AG04450 (cell line): Measurements from ENCODE around the gene PROM1. TPM values are rescaled to one million over a fixed set of nuclear protein-coding genes. Genes with fewer than 3 reads are reported as not detected.
A peak's percentile ranks its signal among the peaks of the same experiment; 100 is the strongest.

ENCODE experiments used
- CTCF ChIA-PET: fragments of 300-600, 350-600 bp; formaldehyde crosslinking; extraction: SDS; loops from one replicate; lab custom pipeline; 2022; ENCODE audit warnings: antibody characterized with exemption, inconsistent platforms; lab: Charles Lee
- POLR2A ChIA-PET: fragments of 350-600 bp; formaldehyde crosslinking; extraction: SDS; loops from one replicate; lab custom pipeline; 2021; ENCODE audit warnings: antibody characterized with exemption, inconsistent platforms; lab: Yijun Ruan, JAX
- DNase-seq: peaks from one replicate; pipeline ENCODE4 v3.0.0-alpha.2; 2011; ENCODE audit warnings: low read depth, low spot score
- H3K27ac ChIP-seq: one replicate; pipeline ENCODE4 v1.5.1; 2012; ENCODE audit warnings: low read depth, low read length, control low read depth
- H3K27me3 ChIP-seq: one replicate; pipeline ENCODE4 v1.6.0; 2012; ENCODE audit warnings: low read length; ENCODE audit not compliant: control insufficient read depth, insufficient read depth
- H3K4me3 ChIP-seq: 2 replicates; pipeline ENCODE4 v1.5.1; 2011; ENCODE audit warnings: mild to moderate bottlenecking, low read depth, low read length, control low read depth
- H3K9me3 ChIP-seq: 2 replicates; pipeline ENCODE4 v1.5.1; 2012; ENCODE audit warnings: low read length; ENCODE audit not compliant: control insufficient read depth, insufficient read depth
- CTCF ChIP-seq: IDR thresholded peaks from 2 replicates; pipeline ENCODE4 v1.5.1; 2011; ENCODE audit warnings: low read depth, low read length, control low read depth, inconsistent platforms
- polyA plus RNA-seq: library from polyadenylated mRNA; depleted of rRNA; stranded (reverse); fragments of >200 nt; gene quantifications from 2 replicates; pipeline ENCODE4 v1.2.3, GENCODE V29; 2011

PROM1 gene
- polyA plus RNA-seq, 1 experiment = not detected

GRCh38 chr4:16085822-16086221 is 2.0 kb upstream of the PROM1 start:
- TF ChIP-seq CTCF = no peak
- no peak for DNase-seq
- ChIA-PET POLR2A (no interaction called here), CTCF (no interaction called here)
- H3K4me3 ChIP-seq = no peak overlapping the region
- H3K9me3 ChIP-seq = no peaks in the 10 kb centered on the region; the same call in none of the 2 replicates
- H3K27me3 ChIP-seq = peaks cover 60% of the 10 kb centered on the region
- H3K27ac ChIP-seq = no peak overlapping the region

GRCh38 chr4:16082426-16083240 is 1.2 kb downstream of the PROM1 start:
- no peak for TF ChIP-seq CTCF

GRCh38 chr4:16082041-16082425 is 1.8 kb downstream of the PROM1 start:
- no peak overlapping the region for H3K4me3 ChIP-seq
- DNase-seq = no peak
- H3K27me3 ChIP-seq = peaks cover 76% of the 10 kb centered on the region
- no peaks in the 10 kb centered on the region; the same call in none of the 2 replicates for H3K9me3 ChIP-seq
- no peak for TF ChIP-seq CTCF
- ChIA-PET POLR2A (no interaction called here), CTCF (interaction anchor here (1.2 kb wide), 1 partner anchor 183 kb away, joined by 3 read pairs; no protein-coding TSS in a partner anchor)
- H3K27ac ChIP-seq = no peak overlapping the region

More at GRCh38 chr4:16082426-16083240, 1.2 kb downstream of the PROM1 start:
- Histone ChIP-seq H3K4me3 (0 out of 2 replicates have a peak overlapping the region, but pooled peaks have one; percentile 10), H3K27me3 (peaks cover 79% of the 10 kb centered on the region), H3K9me3 (no peaks in the 10 kb centered on the region; the same call in none of the 2 replicates), H3K27ac (no peak overlapping the region)
- no peak for DNase-seq
- POLR2A ChIA-PET = no interaction called here
- CTCF ChIA-PET = interaction anchor here (1.2 kb wide), 1 partner anchor 183 kb away, joined by 3 read pairs; no protein-coding TSS in a partner anchor

GRCh38 chr4:16079046-16079445 is 4.8 kb downstream of the PROM1 start:
- Histone ChIP-seq H3K27ac (no peak overlapping the region), H3K9me3 (no peaks in the 10 kb centered on the region; the same call in 1 of the 2 replicates), H3K4me3 (no peak overlapping the region), H3K27me3 (peaks cover 52% of the 10 kb centered on the region)
- no peak for DNase-seq
- ChIA-PET CTCF (interaction anchor here (0.6 to 1.4 kb wide), 2 partner anchors 77 to 200 kb away, joined by 3 read pairs; no protein-coding TSS in a partner anchor), POLR2A (no interaction called here)
- TF ChIP-seq CTCF = no peak
